ENCODE data around the gene KRT77.

The KRT77 gene

DNA sequence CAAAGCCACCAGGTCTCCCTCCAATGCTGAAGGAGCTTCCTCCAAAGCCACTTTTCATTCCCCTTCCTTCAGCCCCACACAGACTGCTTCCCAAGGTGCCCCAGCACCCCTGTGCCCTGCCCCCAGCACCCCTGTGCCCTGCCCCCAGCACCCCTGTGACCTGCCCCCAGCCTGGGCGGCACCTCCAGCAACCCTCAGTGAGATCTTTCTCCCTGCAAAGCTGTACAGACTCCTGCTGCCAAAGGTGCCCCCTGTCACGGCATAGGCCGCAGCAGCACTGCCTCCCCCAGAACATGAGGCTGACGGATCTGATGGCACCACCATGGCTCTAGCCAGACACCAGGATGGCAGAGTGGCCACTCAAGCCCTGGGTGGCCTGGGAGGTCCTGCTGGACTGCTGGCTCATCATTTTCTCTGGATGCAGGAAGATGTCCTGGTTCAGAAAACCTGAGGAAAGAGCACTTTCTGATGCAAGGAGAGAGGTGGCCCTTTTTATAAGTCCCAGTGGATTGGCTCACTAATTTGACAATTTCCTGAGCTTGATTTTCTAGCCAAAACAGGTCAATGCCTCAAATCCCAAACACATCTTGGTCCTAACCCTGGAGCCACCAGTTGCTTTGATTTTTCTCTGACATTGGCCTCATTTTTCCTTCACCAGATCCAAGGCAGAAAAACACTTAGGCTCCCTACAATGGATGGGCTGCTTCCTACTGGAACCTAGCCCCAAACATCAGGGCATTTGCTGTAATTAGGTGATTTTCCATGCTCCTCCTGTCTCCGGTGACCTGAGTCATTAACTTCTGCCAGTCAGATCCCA is 32.7 kb upstream of the KRT77 start:
- no peak for DNase-seq (ENCODE audit: low read depth)
- H3K4me3 ChIP-seq (ENCODE audit: control insufficient read depth, low read depth, low read length), result no peak overlapping the region
- TF ChIP-seq CTCF (conservative IDR thresholded peaks at IDR 0.05; ENCODE audit: control insufficient read depth, insufficient read depth, low read depth, low read length), result no peak

DNA sequence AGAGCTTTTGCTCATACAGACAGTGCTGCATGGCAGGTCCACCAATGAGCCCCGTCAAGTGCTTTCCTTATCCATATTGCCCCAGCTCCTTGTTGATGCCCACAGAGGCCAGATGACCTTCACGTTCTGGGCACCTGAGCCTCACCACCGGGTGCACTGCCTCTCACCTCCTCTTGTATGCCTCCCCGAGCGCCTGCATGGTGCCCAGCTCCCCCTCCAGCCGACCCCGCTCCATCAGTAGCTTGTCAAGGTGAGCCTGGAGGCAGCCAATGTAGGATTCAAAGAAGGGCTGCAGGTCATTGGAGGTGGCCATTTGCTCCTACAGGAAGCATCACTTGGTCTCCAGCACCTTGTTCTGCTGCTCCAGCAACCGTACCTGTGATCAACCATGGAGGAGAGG is 31.8 kb upstream of the KRT77 start:
- TF ChIP-seq CTCF (conservative IDR thresholded peaks at IDR 0.05; ENCODE audit: control insufficient read depth, insufficient read depth, low read depth, low read length), result no peak
- H3K4me3 ChIP-seq (ENCODE audit: control insufficient read depth, low read depth, low read length), result no peak overlapping the region
- DNase-seq (ENCODE audit: low read depth), result no peak

GRCh38 chr12:52730793-52731192 is 27.5 kb upstream of the KRT77 start:
- DNase-seq (ENCODE audit: low read depth), result no peak
- TF ChIP-seq CTCF (conservative IDR thresholded peaks at IDR 0.05; ENCODE audit: control insufficient read depth, insufficient read depth, low read depth, low read length), result no peak
- no peak overlapping the region for H3K4me3 ChIP-seq (ENCODE audit: control insufficient read depth, low read depth, low read length)

- no peak for DNase-seq (ENCODE audit: low read depth)
- no peak for TF ChIP-seq CTCF (conservative IDR thresholded peaks at IDR 0.05; ENCODE audit: control insufficient read depth, insufficient read depth, low read depth, low read length)
- no peak overlapping the region for H3K4me3 ChIP-seq (ENCODE audit: control insufficient read depth, low read depth, low read length)
Measured at GRCh38 chr12:52730383-52730782, 27.1 kb upstream of the KRT77 start.

DNA sequence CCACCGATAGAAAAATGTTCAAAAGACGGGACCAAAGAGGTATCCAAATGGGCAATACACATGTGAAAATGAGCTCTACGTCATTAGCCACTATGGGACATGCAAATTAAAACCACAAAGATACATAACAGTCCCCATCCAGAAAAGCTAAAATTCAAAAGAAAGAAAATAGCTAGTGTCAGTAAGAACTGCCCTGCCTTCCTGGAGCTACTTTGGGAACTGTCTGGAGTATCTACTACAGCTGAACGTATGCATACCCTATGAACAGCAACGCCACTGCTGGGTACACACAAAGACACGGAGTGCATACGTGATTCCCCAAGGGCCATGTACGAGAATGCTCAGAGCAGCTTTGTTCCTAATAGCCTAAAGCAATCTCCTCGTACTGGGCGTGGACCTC is 25.8 kb upstream of the KRT77 start:
- DNase-seq (ENCODE audit: low read depth), result no peak
- no peak for TF ChIP-seq CTCF (conservative IDR thresholded peaks at IDR 0.05; ENCODE audit: control insufficient read depth, insufficient read depth, low read depth, low read length)
- no peak overlapping the region for H3K4me3 ChIP-seq (ENCODE audit: control insufficient read depth, low read depth, low read length)

DNA sequence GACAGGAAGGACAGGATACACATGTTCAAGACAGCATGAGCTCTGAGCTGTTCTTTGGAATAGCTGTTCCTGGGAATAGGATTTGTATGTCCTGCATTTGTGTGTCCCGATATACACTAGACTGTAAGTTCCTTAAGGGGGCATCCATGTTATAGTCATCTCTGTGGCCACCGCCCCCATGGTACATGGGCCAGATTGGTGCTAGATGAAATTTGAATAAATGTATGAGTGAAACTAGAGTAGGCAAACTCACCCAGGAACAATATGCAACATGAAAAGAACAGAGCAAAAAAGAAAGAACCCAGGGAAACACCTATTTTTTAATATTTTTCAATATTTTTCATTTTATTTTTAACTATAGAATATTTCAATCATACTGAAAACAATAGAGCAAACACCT is 25.1 kb upstream of the KRT77 start:
- H3K4me3 ChIP-seq (ENCODE audit: control insufficient read depth, low read depth, low read length), result no peak overlapping the region
- DNase-seq (ENCODE audit: low read depth), result no peak
- TF ChIP-seq CTCF (conservative IDR thresholded peaks at IDR 0.05; ENCODE audit: control insufficient read depth, insufficient read depth, low read depth, low read length), result no peak

Data from fibroblast of mammary gland (primary cell).